Measurements from ENCODE around the gene LENEP.

LENEP gene

GRCh38 chr1:154993572-154994268, at the start of gene LENEP:
LENEP (plus strand) TSS chr1:154993586; CDS start chr1:154993608, 22 bp downstream.
- Mint-ChIP-seq H3K27ac (no peak within 1 kb of the TSS), H3K27me3 (no peaks in the 10 kb centered on the region), H3K4me3 (no peak within 1 kb of the TSS), H3K36me3 (peaks cover 8% of the 10 kb centered on the region), H3K4me1 (peaks cover 28% of the 10 kb centered on the region), H3K9me3 (no peaks in the 10 kb centered on the region)
- CTCF ChIA-PET, result interaction anchor here (0.6 to 8.8 kb wide), 10 partner anchors 10 to 213 kb away, joined by 3 to 72 read pairs (median 4); partner anchors contain the start of genes FLAD1 and PBXIP1
- DNase-seq, result no peak

- Mint-ChIP-seq H3K9me3 (no peaks in the 10 kb centered on the region), H3K27me3 (no peaks in the 10 kb centered on the region), H3K4me3 (no peak overlapping the region), H3K27ac (peak overlapping the region; percentile 95), H3K36me3 (peaks cover 27% of the 10 kb centered on the region), H3K4me1 (peaks cover 61% of the 10 kb centered on the region)
- CTCF ChIA-PET, result interaction anchor here (0.6 to 1.9 kb wide), 22 partner anchors 8 to 397 kb away, joined by 3 to 12 read pairs (median 4); partner anchors contain the start of gene FLAD1
- DNase-seq, result peak; percentile 61
These were observed 49.6 kb upstream of the LENEP start for GRCh38 chr1:154943649-154944400.

GRCh38 chr1:154944401-154945159, 48.8 kb upstream of the LENEP start:
- peak overlapping the region; percentile 95 for H3K27ac Mint-ChIP-seq
- peaks cover 56% of the 10 kb centered on the region for H3K4me1 Mint-ChIP-seq
- H3K4me3 Mint-ChIP-seq, result no peak overlapping the region
- no peaks in the 10 kb centered on the region for H3K27me3 Mint-ChIP-seq
- no peaks in the 10 kb centered on the region for H3K9me3 Mint-ChIP-seq
- CTCF ChIA-PET, result interaction anchor here (0.6 to 1.9 kb wide), 22 partner anchors 9 to 398 kb away, joined by 3 to 12 read pairs (median 4); partner anchors contain the start of gene FLAD1
- DNase-seq, result no peak
- H3K36me3 Mint-ChIP-seq, result peaks cover 31% of the 10 kb centered on the region

GRCh38 chr1:154945160-154945961, 48.0 kb upstream of the LENEP start:
- Mint-ChIP-seq H3K9me3 (no peaks in the 10 kb centered on the region), H3K27me3 (no peaks in the 10 kb centered on the region), H3K4me1 (peaks cover 52% of the 10 kb centered on the region), H3K4me3 (no peak overlapping the region), H3K27ac (no peak overlapping the region), H3K36me3 (peaks cover 32% of the 10 kb centered on the region)
- CTCF ChIA-PET, result interaction anchor here (0.6 to 1.9 kb wide), 13 partner anchors 10 to 386 kb away, joined by 3 to 12 read pairs (median 4); partner anchors contain the start of gene FLAD1
- no peak for DNase-seq

GRCh38 chr1:154945962-154946850, 47.2 kb upstream of the LENEP start:
- DNase-seq, result no peak
- Mint-ChIP-seq H3K9me3 (no peaks in the 10 kb centered on the region), H3K36me3 (peaks cover 38% of the 10 kb centered on the region), H3K27ac (no peak overlapping the region), H3K27me3 (no peaks in the 10 kb centered on the region), H3K4me1 (peaks cover 52% of the 10 kb centered on the region), H3K4me3 (no peak overlapping the region)
- CTCF ChIA-PET, result interaction anchor here (0.6 to 1.7 kb wide), 6 partner anchors 40 to 387 kb away, joined by 3 to 10 read pairs (median 4); no protein-coding TSS in a partner anchor

- Mint-ChIP-seq H3K27ac (no peak overlapping the region), H3K36me3 (peaks cover 47% of the 10 kb centered on the region), H3K4me1 (peaks cover 52% of the 10 kb centered on the region), H3K9me3 (no peaks in the 10 kb centered on the region), H3K4me3 (no peak overlapping the region), H3K27me3 (no peaks in the 10 kb centered on the region)
- CTCF ChIA-PET, result no interaction called here
- DNase-seq, result no peak
These were observed 45.3 kb upstream of the LENEP start for GRCh38 chr1:154948079-154948478.

GRCh38 chr1:154951901-154952657, 41.3 kb upstream of the LENEP start:
- peak overlapping the region; percentile 88 for H3K4me3 Mint-ChIP-seq
- CTCF ChIA-PET, result interaction anchor here (1.0 to 2.6 kb wide), 9 partner anchors 10 to 392 kb away, joined by 3 to 7 read pairs (median 4); partner anchors contain the start of genes PMVK and PYGO2
- H3K9me3 Mint-ChIP-seq, result no peaks in the 10 kb centered on the region
- peak; percentile 81 for DNase-seq
- peaks cover 48% of the 10 kb centered on the region for H3K36me3 Mint-ChIP-seq
- H3K27me3 Mint-ChIP-seq, result no peaks in the 10 kb centered on the region
- H3K4me1 Mint-ChIP-seq, result peaks cover 72% of the 10 kb centered on the region
- peak overlapping the region; percentile 93 for H3K27ac Mint-ChIP-seq

- DNase-seq, result no peak
- CTCF ChIA-PET, result interaction anchor here (1.0 to 2.6 kb wide), 8 partner anchors 9 to 393 kb away, joined by 3 to 7 read pairs (median 4); partner anchors contain the start of genes PMVK and PYGO2
These were observed 40.7 kb upstream of the LENEP start for GRCh38 chr1:154952664-154953063.

GRCh38 chr1:154953611-154954038, 39.8 kb upstream of the LENEP start:
- Mint-ChIP-seq H3K9me3 (no peaks in the 10 kb centered on the region), H3K4me1 (peaks cover 80% of the 10 kb centered on the region), H3K27ac (peak overlapping the region; percentile 93), H3K27me3 (no peaks in the 10 kb centered on the region), H3K36me3 (peaks cover 47% of the 10 kb centered on the region), H3K4me3 (peak overlapping the region; percentile 88)
- no peak for DNase-seq
- CTCF ChIA-PET, result interaction anchor here (1.9 to 2.6 kb wide), 2 partner anchors 16 to 18 kb away, joined by 5 to 7 read pairs; no protein-coding TSS in a partner anchor

More at GRCh38 chr1:154952664-154953063, 40.7 kb upstream of the LENEP start:
- Mint-ChIP-seq H3K4me3 (peak overlapping the region; percentile 88), H3K36me3 (peaks cover 45% of the 10 kb centered on the region), H3K4me1 (peaks cover 76% of the 10 kb centered on the region), H3K27me3 (no peaks in the 10 kb centered on the region), H3K9me3 (no peaks in the 10 kb centered on the region), H3K27ac (peak overlapping the region; percentile 93)

- Mint-ChIP-seq H3K36me3 (peaks cover 42% of the 10 kb centered on the region), H3K9me3 (no peaks in the 10 kb centered on the region), H3K4me1 (peaks cover 83% of the 10 kb centered on the region), H3K27ac (peak overlapping the region; percentile 93), H3K4me3 (peak overlapping the region; percentile 88), H3K27me3 (no peaks in the 10 kb centered on the region)
- DNase-seq, result no peak
- CTCF ChIA-PET, result interaction anchor here (1.0 to 2.8 kb wide), 9 partner anchors 17 to 285 kb away, joined by 3 to 17 read pairs (median 6); partner anchors contain the start of gene PMVK
These were observed 38.8 kb upstream of the LENEP start for GRCh38 chr1:154954541-154954940.

GRCh38 chr1:154955039-154955717, 38.2 kb upstream of the LENEP start:
- no peaks in the 10 kb centered on the region for H3K27me3 Mint-ChIP-seq
- H3K4me1 Mint-ChIP-seq, result peaks cover 85% of the 10 kb centered on the region
- CTCF ChIA-PET, result interaction anchor here (1.0 to 2.8 kb wide), 12 partner anchors 17 to 286 kb away, joined by 3 to 17 read pairs (median 4); partner anchors contain the start of gene PMVK
- DNase-seq, result peak; percentile 96
- H3K36me3 Mint-ChIP-seq, result peaks cover 42% of the 10 kb centered on the region
- peak overlapping the region; percentile 88 for H3K4me3 Mint-ChIP-seq
- peak overlapping the region; percentile 93 for H3K27ac Mint-ChIP-seq
- H3K9me3 Mint-ChIP-seq, result no peaks in the 10 kb centered on the region

All from activated naive CD4-positive, alpha-beta T cell treated with anti-CD3 and anti-CD28 coated beads, Interleukin-2, amount 10 ng/mL, durations not matched to agents 7 days and 5 days (primary cell).